ENCODE data around the gene PFDN4. TPM values are rescaled to one million over a fixed set of nuclear protein-coding genes. Genes with fewer than 3 reads are reported as not detected.

The PFDN4 gene
- polyA plus RNA-seq (ENCODE audit: low read depth in 6 of 6), result 10 to 100 TPM; 39.2 to 66.3 (median 61.9) TPM

GRCh38 chr20:54207743-54208547, at the start of gene PFDN4:
TSS of gene PFDN4 (plus strand) at chr20:54208087. CDS start at chr20:54208101, 14 bp downstream.
- ATAC-seq (ENCODE audit: low read depth in 2 of 2), result peak; percentile 89 to 92
- no peaks in the 10 kb centered on the region for H3K9me3 Mint-ChIP-seq
- DNase-seq, result peak; percentile 84
- peak within 1 kb of the TSS; percentile 90 to 99 (median 98) for H3K4me3 Mint-ChIP-seq
- H3K27me3 Mint-ChIP-seq, result peaks cover 0 to 4% (median under 1%) of the 10 kb centered on the region in 3 donors
- peak within 1 kb of the TSS; percentile 99 to 100 (median 100) for H3K27ac Mint-ChIP-seq
- no peaks in the 10 kb centered on the region for H3K36me3 Mint-ChIP-seq
- peaks cover 16 to 28% (median 27%) of the 10 kb centered on the region in 3 donors for H3K4me1 Mint-ChIP-seq

GRCh38 chr20:54158226-54158625, 49.7 kb upstream of the PFDN4 start:
- no peak overlapping the region for H3K27ac Mint-ChIP-seq
- ATAC-seq (ENCODE audit: low read depth in 2 of 2) (no peak), DNase-seq (no peak)
- no peaks in the 10 kb centered on the region for H3K9me3 Mint-ChIP-seq
- no peak overlapping the region for H3K4me3 Mint-ChIP-seq
- H3K36me3 Mint-ChIP-seq, result no peaks in the 10 kb centered on the region
- H3K27me3 Mint-ChIP-seq, result peaks cover 10 to 19% (median 13%) of the 10 kb centered on the region in 3 donors
- no peaks in the 10 kb centered on the region for H3K4me1 Mint-ChIP-seq

GRCh38 chr20:54158856-54159418, 49.0 kb upstream of the PFDN4 start:
- Mint-ChIP-seq H3K27ac (no peak overlapping the region), H3K4me3 (no peak overlapping the region), H3K36me3 (no peaks in the 10 kb centered on the region), H3K27me3 (peaks cover 10 to 22% (median 13%) of the 10 kb centered on the region in 3 donors), H3K9me3 (no peaks in the 10 kb centered on the region), H3K4me1 (no peaks in the 10 kb centered on the region)
- DNase-seq (no peak), ATAC-seq (ENCODE audit: low read depth in 2 of 2) (no peak)

GRCh38 chr20:54160065-54161007, 47.6 kb upstream of the PFDN4 start:
- no peak for ATAC-seq (ENCODE audit: low read depth in 2 of 2)
- DNase-seq, result no peak
- H3K27me3 Mint-ChIP-seq, result peaks cover 10 to 22% (median 10%) of the 10 kb centered on the region in 3 donors
- no peaks in the 10 kb centered on the region for H3K36me3 Mint-ChIP-seq
- no peaks in the 10 kb centered on the region for H3K9me3 Mint-ChIP-seq
- H3K4me3 Mint-ChIP-seq, result no peak overlapping the region
- H3K27ac Mint-ChIP-seq, result no peak overlapping the region
- no peaks in the 10 kb centered on the region for H3K4me1 Mint-ChIP-seq

GRCh38 chr20:54161008-54161820, 46.7 kb upstream of the PFDN4 start:
- Mint-ChIP-seq H3K27ac (peak overlapping the region in 1 of 6 donors; percentile 77), H3K27me3 (peaks cover 15 to 25% (median 18%) of the 10 kb centered on the region in 3 donors), H3K4me1 (no peaks in the 10 kb centered on the region), H3K36me3 (no peaks in the 10 kb centered on the region), H3K4me3 (no peak overlapping the region), H3K9me3 (no peaks in the 10 kb centered on the region)
- ATAC-seq (ENCODE audit: low read depth in 2 of 2) (no peak), DNase-seq (no peak)

- no peak overlapping the region for H3K4me3 Mint-ChIP-seq
- no peaks in the 10 kb centered on the region for H3K9me3 Mint-ChIP-seq
- H3K36me3 Mint-ChIP-seq, result no peaks in the 10 kb centered on the region
- H3K27ac Mint-ChIP-seq, result no peak overlapping the region
- DNase-seq (no peak), ATAC-seq (ENCODE audit: low read depth in 2 of 2) (no peak)
- peaks cover 15 to 25% (median 20%) of the 10 kb centered on the region in 3 donors for H3K27me3 Mint-ChIP-seq
- no peaks in the 10 kb centered on the region for H3K4me1 Mint-ChIP-seq
Observed at GRCh38 chr20:54161821-54162149, 46.1 kb upstream of the PFDN4 start.

GRCh38 chr20:54162378-54163009, 45.4 kb upstream of the PFDN4 start:
- Mint-ChIP-seq H3K27ac (no peak overlapping the region), H3K27me3 (peaks cover 15 to 29% (median 20%) of the 10 kb centered on the region in 3 donors), H3K9me3 (no peaks in the 10 kb centered on the region), H3K4me1 (no peaks in the 10 kb centered on the region), H3K36me3 (no peaks in the 10 kb centered on the region), H3K4me3 (no peak overlapping the region)
- no peak for DNase-seq
- ATAC-seq (ENCODE audit: low read depth in 2 of 2), result no peak

- DNase-seq (no peak), ATAC-seq (ENCODE audit: low read depth in 2 of 2) (no peak)
- H3K4me1 Mint-ChIP-seq, result no peaks in the 10 kb centered on the region
- H3K36me3 Mint-ChIP-seq, result no peaks in the 10 kb centered on the region
- no peak overlapping the region for H3K4me3 Mint-ChIP-seq
- H3K27me3 Mint-ChIP-seq, result peaks cover 25 to 37% (median 28%) of the 10 kb centered on the region in 3 donors
- no peaks in the 10 kb centered on the region for H3K9me3 Mint-ChIP-seq
- H3K27ac Mint-ChIP-seq, result no peak overlapping the region
Observed at GRCh38 chr20:54163402-54163801, 44.5 kb upstream of the PFDN4 start.

- Mint-ChIP-seq H3K4me3 (no peak overlapping the region), H3K4me1 (no peaks in the 10 kb centered on the region), H3K27ac (no peak overlapping the region), H3K36me3 (no peaks in the 10 kb centered on the region), H3K9me3 (no peaks in the 10 kb centered on the region), H3K27me3 (peaks cover 41 to 44% (median 43%) of the 10 kb centered on the region in 3 donors)
- ATAC-seq (ENCODE audit: low read depth in 2 of 2) (no peak), DNase-seq (no peak)
Observed at GRCh38 chr20:54165014-54165413, 42.9 kb upstream of the PFDN4 start.

GRCh38 chr20:54165803-54166202, 42.1 kb upstream of the PFDN4 start:
- no peak for ATAC-seq (ENCODE audit: low read depth in 2 of 2)
- no peaks in the 10 kb centered on the region for H3K9me3 Mint-ChIP-seq
- DNase-seq, result no peak
- no peak overlapping the region for H3K4me3 Mint-ChIP-seq
- H3K36me3 Mint-ChIP-seq, result no peaks in the 10 kb centered on the region
- peaks cover 43 to 50% (median 47%) of the 10 kb centered on the region in 3 donors for H3K27me3 Mint-ChIP-seq
- no peak overlapping the region for H3K27ac Mint-ChIP-seq
- H3K4me1 Mint-ChIP-seq, result no peaks in the 10 kb centered on the region

- Mint-ChIP-seq H3K9me3 (no peaks in the 10 kb centered on the region), H3K4me3 (no peak overlapping the region), H3K36me3 (no peaks in the 10 kb centered on the region), H3K27me3 (peaks cover 48 to 55% (median 49%) of the 10 kb centered on the region in 3 donors), H3K4me1 (no peaks in the 10 kb centered on the region), H3K27ac (no peak overlapping the region)
- DNase-seq (no peak), ATAC-seq (ENCODE audit: low read depth in 2 of 2) (no peak)
Observed at GRCh38 chr20:54166987-54167662, 40.8 kb upstream of the PFDN4 start.

Measured in naive B cell (primary cell).